ENCODE data around the gene MPRIP.
A peak's percentile ranks its signal among the peaks of the same experiment; 100 is the strongest.

Gene MPRIP

GRCh38 chr17:17050346-17051345 is 8.4 kb downstream of the MPRIP start:
- H3K4me3 Mint-ChIP-seq = no peak overlapping the region
- H3K27ac Mint-ChIP-seq = peak overlapping the region; percentile 69
- DNase-seq (ENCODE audit: low spot score in 2 of 2) (no peak), ATAC-seq (no peak)
- H3K9me3 Mint-ChIP-seq = no peaks in the 10 kb centered on the region
- peaks cover 75% of the 10 kb centered on the region for H3K4me1 Mint-ChIP-seq
- H3K36me3 Mint-ChIP-seq = peaks cover 18% of the 10 kb centered on the region

- H3K9me3 Mint-ChIP-seq = no peaks in the 10 kb centered on the region
Measured at GRCh38 chr17:17051380-17051779, 9.1 kb downstream of the MPRIP start.

GRCh38 chr17:17051791-17052461 is 9.7 kb downstream of the MPRIP start:
- H3K9me3 Mint-ChIP-seq = no peaks in the 10 kb centered on the region
- no peak overlapping the region for H3K4me3 Mint-ChIP-seq
- H3K4me1 Mint-ChIP-seq = peaks cover 74% of the 10 kb centered on the region
- no peak for DNase-seq (ENCODE audit: low spot score in 2 of 2)
- peaks cover 13% of the 10 kb centered on the region for H3K36me3 Mint-ChIP-seq
- H3K27ac Mint-ChIP-seq = peak overlapping the region; percentile 91
- ATAC-seq = peak; percentile 34

More at GRCh38 chr17:17051380-17051779, 9.1 kb downstream of the MPRIP start:
- H3K27ac Mint-ChIP-seq = no peak overlapping the region
- ATAC-seq (no peak), DNase-seq (ENCODE audit: low spot score in 2 of 2) (no peak)
- no peak overlapping the region for H3K4me3 Mint-ChIP-seq
- H3K36me3 Mint-ChIP-seq = peaks cover 13% of the 10 kb centered on the region
- H3K4me1 Mint-ChIP-seq = peaks cover 75% of the 10 kb centered on the region

- Mint-ChIP-seq H3K27ac (peak overlapping the region; percentile 91), H3K4me3 (no peak overlapping the region), H3K36me3 (peaks cover 13% of the 10 kb centered on the region), H3K4me1 (peaks cover 69% of the 10 kb centered on the region), H3K9me3 (no peaks in the 10 kb centered on the region)
- no peak for ATAC-seq
- no peak for DNase-seq (ENCODE audit: low spot score in 2 of 2)
Measured at GRCh38 chr17:17052462-17053221, 10.4 kb downstream of the MPRIP start.

- H3K27ac Mint-ChIP-seq = peak overlapping the region; percentile 91
- H3K4me3 Mint-ChIP-seq = no peak overlapping the region
- peaks cover 58% of the 10 kb centered on the region for H3K4me1 Mint-ChIP-seq
Measured at GRCh38 chr17:17053446-17054379, 11.5 kb downstream of the MPRIP start.

GRCh38 chr17:17054636-17055035 is 12.4 kb downstream of the MPRIP start:
- Mint-ChIP-seq H3K9me3 (no peaks in the 10 kb centered on the region), H3K27ac (peak overlapping the region; percentile 91), H3K4me3 (no peak overlapping the region), H3K36me3 (peaks cover 13% of the 10 kb centered on the region), H3K4me1 (peaks cover 55% of the 10 kb centered on the region)
- DNase-seq (ENCODE audit: low spot score in 2 of 2) (no peak), ATAC-seq (no peak)

More at GRCh38 chr17:17053446-17054379, 11.5 kb downstream of the MPRIP start:
- ATAC-seq = peak; percentile 59
- DNase-seq (ENCODE audit: low spot score in 2 of 2) = no peak
- no peaks in the 10 kb centered on the region for H3K9me3 Mint-ChIP-seq
- H3K36me3 Mint-ChIP-seq = peaks cover 13% of the 10 kb centered on the region

GRCh38 chr17:17055286-17056155 is 13.3 kb downstream of the MPRIP start:
- Mint-ChIP-seq H3K9me3 (no peaks in the 10 kb centered on the region), H3K4me1 (peaks cover 61% of the 10 kb centered on the region), H3K27ac (peak overlapping the region; percentile 56), H3K36me3 (peaks cover 18% of the 10 kb centered on the region), H3K4me3 (no peak overlapping the region)
- DNase-seq (ENCODE audit: low spot score in 2 of 2) = no peak
- ATAC-seq = no peak

- no peak for ATAC-seq
- peaks cover 19% of the 10 kb centered on the region for H3K36me3 Mint-ChIP-seq
- H3K27ac Mint-ChIP-seq = peak overlapping the region; percentile 56
- H3K4me3 Mint-ChIP-seq = no peak overlapping the region
- peaks cover 57% of the 10 kb centered on the region for H3K4me1 Mint-ChIP-seq
- DNase-seq (ENCODE audit: low spot score in 2 of 2) = no peak
- H3K9me3 Mint-ChIP-seq = no peaks in the 10 kb centered on the region
Measured at GRCh38 chr17:17056156-17056539, 13.9 kb downstream of the MPRIP start.

GRCh38 chr17:17057057-17057551 is 14.8 kb downstream of the MPRIP start:
- DNase-seq (ENCODE audit: low spot score in 2 of 2) (no peak), ATAC-seq (no peak)
- no peak overlapping the region for H3K27ac Mint-ChIP-seq
- H3K9me3 Mint-ChIP-seq = no peaks in the 10 kb centered on the region
- peaks cover 19% of the 10 kb centered on the region for H3K36me3 Mint-ChIP-seq
- peaks cover 49% of the 10 kb centered on the region for H3K4me1 Mint-ChIP-seq
- H3K4me3 Mint-ChIP-seq = no peak overlapping the region

GRCh38 chr17:17058304-17058703 is 16.0 kb downstream of the MPRIP start:
- DNase-seq (ENCODE audit: low spot score in 2 of 2) = no peak
- H3K36me3 Mint-ChIP-seq = peaks cover 19% of the 10 kb centered on the region
- no peak overlapping the region for H3K4me3 Mint-ChIP-seq
- ATAC-seq = no peak
- H3K27ac Mint-ChIP-seq = peak overlapping the region; percentile 88
- no peaks in the 10 kb centered on the region for H3K9me3 Mint-ChIP-seq
- peaks cover 52% of the 10 kb centered on the region for H3K4me1 Mint-ChIP-seq

GRCh38 chr17:17059301-17059890 is 17.1 kb downstream of the MPRIP start:
- H3K9me3 Mint-ChIP-seq = no peaks in the 10 kb centered on the region
- H3K36me3 Mint-ChIP-seq = peaks cover 9% of the 10 kb centered on the region
- H3K4me3 Mint-ChIP-seq = no peak overlapping the region
- no peak overlapping the region for H3K27ac Mint-ChIP-seq
- ATAC-seq (no peak), DNase-seq (ENCODE audit: low spot score in 2 of 2) (no peak)
- peaks cover 52% of the 10 kb centered on the region for H3K4me1 Mint-ChIP-seq

- no peak for DNase-seq (ENCODE audit: low spot score in 2 of 2)
- peaks cover 59% of the 10 kb centered on the region for H3K4me1 Mint-ChIP-seq
- no peak for ATAC-seq
- H3K4me3 Mint-ChIP-seq = no peak overlapping the region
- H3K36me3 Mint-ChIP-seq = peaks cover 9% of the 10 kb centered on the region
- no peaks in the 10 kb centered on the region for H3K9me3 Mint-ChIP-seq
- peak overlapping the region; percentile 58 for H3K27ac Mint-ChIP-seq
Measured at GRCh38 chr17:17060001-17060922, 18.0 kb downstream of the MPRIP start.

Data from stimulated activated effector memory CD8-positive, alpha-beta T cell treated with anti-CD3 and anti-CD28 coated beads, Interleukin-12 subunit alpha, Interleukin-12 subunit beta, amount 100 ng/mL, for 72 hours (primary cell).